Urinary bladder (tissue), 4 donors: Measurements from ENCODE around the gene FBLN7. TPM values are rescaled to one million over a fixed set of nuclear protein-coding genes. Genes with fewer than 3 reads are reported as not detected.
"Not testable (repeated sequence)": the region's sequence is repeated elsewhere in the genome, so short reads cannot be mapped to it uniquely, and the experiment has no call there.

Experiments
- DNase-seq: peaks from one replicate; pipeline ENCODE4 v3.0.0-alpha.2; 2015; ENCODE audit errors: extremely low spot score
- H3K27ac ChIP-seq: one replicate; pipeline ENCODE4 v1.5.1; 2013; ENCODE audit warnings: low read depth, mild to moderate bottlenecking, moderate library complexity
- H3K36me3 ChIP-seq: one replicate; pipeline ENCODE4 v1.6.1; 2013; ENCODE audit warnings: mild to moderate bottlenecking, moderate library complexity; ENCODE audit not compliant: insufficient read depth
- H3K4me1 ChIP-seq: one replicate; pipeline ENCODE4 v1.6.1; 2013; ENCODE audit warnings: mild to moderate bottlenecking, moderate library complexity; ENCODE audit not compliant: insufficient read depth
- H3K4me3 ChIP-seq: one replicate; pipeline ENCODE4 v1.5.1; 2013; ENCODE audit warnings: low read depth, low read length
- WGBS: extraction: QIAGEN DNeasy Blood & Tissue Kit; methylation state at CpG from one replicate; pipeline ENCODE4 v1.1.7; 2013; 5-methylcytosine and 5-hydroxymethylcytosine counted together
- polyA plus RNA-seq: library from polyadenylated mRNA; stranded (reverse); fragments of 200-250 nt; gene quantifications from one replicate; pipeline ENCODE4 v1.2.3, GENCODE V29; 2013
- total RNA-seq: library from RNA; depleted of rRNA; stranded (reverse); fragments of >200 nt; gene quantifications from one replicate; pipeline ENCODE4 v1.2.3, GENCODE V29; 2014
- donor health status: healthy with polysubstance abuse.
- donor health status: healthy.

FBLN7 gene
- total and polyA plus RNA-seq, 2 donors, result 4.4 to 5.0 TPM

DNA sequence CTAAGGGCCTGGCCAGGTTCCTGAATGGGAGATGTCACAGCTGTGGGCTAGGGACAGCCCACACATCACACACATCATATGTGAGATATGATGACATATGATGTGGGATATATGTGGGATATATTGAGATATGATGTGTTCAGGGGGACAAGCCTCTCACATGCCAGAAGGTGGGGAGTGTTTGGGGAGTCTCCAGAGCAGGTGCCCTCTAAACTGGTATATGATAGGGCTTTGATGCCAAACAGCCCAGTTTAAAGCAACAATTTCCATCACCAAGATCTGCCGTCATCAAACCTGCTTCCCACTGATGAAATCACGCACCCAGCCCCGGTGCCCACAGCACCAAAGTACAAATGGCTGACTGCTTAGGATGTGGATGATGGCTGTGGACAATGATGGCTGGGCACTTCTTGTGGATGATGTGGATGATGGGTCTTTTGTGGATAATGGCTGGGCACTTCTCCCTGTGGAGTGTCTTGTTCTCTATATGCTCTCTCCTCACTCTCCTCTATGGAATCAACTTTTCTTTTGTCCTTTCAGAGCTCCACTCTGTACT, 50.9 kb downstream of the FBLN7 start:
- H3K36me3 ChIP-seq, result no peaks in the 10 kb centered on the region
- no peak overlapping the region for H3K4me3 ChIP-seq
- no peak overlapping the region for H3K27ac ChIP-seq
- WGBS, result 95% methylated on average over 3 of the region's 3 CpGs
- no peaks in the 10 kb centered on the region for H3K4me1 ChIP-seq
- no peak for DNase-seq

DNA sequence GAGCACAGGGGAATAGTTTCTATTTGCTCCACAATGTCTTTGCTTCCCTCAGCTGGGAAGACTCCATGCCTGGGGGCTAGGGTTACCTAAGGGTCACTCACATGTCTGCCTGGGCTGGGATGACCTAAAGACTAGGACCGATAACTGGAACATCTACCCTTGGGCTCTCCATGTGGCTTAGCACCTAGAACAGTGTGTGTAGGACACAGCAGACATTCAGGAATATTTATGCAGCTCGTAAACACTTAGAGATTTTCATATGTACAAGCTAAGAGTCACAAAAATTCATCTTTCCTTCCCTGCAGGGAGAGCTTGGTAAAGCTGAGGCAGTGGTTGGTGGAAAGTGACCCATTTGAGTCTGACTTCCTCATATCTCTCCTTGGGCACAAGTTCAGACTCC, 55.8 kb downstream of the FBLN7 start:
- H3K4me1 ChIP-seq, result no peaks in the 10 kb centered on the region
- no peak overlapping the region for H3K4me3 ChIP-seq
- no peak overlapping the region for H3K27ac ChIP-seq
- no peaks in the 10 kb centered on the region for H3K36me3 ChIP-seq
- DNase-seq, result no peak
- 93% methylated on average over 2 of the region's 2 CpGs for WGBS

DNA sequence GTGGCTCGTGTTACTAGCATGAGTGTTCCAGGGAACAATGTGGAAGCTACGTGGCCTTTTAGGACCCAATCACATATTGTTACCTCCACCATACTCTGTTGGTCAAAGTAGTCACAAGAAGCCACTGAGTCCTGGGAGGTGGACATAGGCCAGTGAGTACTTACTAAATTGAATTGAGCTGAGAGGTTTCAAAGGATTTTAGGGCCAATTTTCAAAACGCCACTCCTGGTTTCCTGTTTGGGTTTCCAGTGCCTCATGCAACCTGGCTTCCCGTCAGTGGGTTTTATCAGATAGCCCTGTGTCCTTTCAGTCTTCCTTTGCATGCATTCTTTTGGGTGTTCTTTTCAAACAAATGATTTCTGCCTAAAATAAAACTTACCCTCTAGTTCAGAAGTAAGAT, 56.3 kb downstream of the FBLN7 start:
- Histone ChIP-seq H3K4me3 (no peak overlapping the region), H3K27ac (no peak overlapping the region), H3K36me3 (no peaks in the 10 kb centered on the region), H3K4me1 (no peaks in the 10 kb centered on the region)
- DNase-seq, result no peak
- WGBS, result 79% methylated on average over 4 of the region's 4 CpGs

DNA sequence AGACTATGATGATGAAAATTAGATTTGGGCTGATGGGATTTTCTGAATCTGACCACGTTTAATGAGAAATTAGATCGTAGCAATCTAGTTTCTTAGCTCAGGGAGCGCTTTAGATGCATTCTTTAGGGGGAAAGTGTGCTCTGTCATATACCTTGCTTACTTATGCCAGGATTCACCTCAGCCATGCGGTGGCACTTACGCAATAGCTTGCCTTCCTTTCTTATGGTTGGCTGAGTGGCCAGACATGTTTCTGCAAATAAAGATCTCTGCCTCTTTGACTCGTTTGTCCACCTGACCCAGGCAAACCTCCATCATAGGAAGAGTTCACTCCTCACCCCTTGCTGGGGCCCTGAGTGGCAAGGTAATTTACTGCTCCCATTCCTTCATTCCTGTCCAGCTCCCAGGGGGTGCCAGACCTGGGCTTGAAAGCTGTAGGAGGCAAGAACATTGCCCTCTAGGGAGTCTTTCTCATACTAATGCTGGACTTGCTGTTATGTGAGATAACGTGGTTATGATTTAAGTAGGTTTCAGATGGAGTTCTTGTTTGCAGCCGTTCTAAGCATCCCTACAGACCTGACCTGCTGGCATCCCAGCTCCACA, 57.1 kb downstream of the FBLN7 start:
- WGBS, result 87% methylated on average over 8 of the region's 8 CpGs
- Histone ChIP-seq H3K4me1 (no peaks in the 10 kb centered on the region), H3K27ac (no peak overlapping the region), H3K36me3 (no peaks in the 10 kb centered on the region), H3K4me3 (no peak overlapping the region)
- DNase-seq, result no peak

DNA sequence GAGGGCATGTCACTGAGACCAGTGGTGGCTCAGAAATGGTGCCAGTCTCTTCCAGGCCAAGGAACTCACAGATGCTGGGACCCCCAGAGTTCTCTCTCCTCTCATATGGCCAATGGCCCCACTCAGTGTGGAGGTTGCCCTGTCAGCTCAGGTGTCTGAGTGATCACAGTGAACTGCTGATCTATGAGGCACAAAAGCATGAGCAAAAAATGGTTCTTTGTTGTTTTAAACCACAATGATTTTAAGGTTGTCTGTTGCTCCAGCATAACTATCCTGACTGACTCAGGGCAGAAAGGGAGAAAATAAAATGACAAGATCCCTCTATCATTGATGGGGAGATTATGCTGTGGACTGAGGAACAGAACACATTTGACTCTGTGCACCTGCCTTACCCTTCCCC, 57.8 kb downstream of the FBLN7 start:
- H3K4me3 ChIP-seq, result no peak overlapping the region
- no peaks in the 10 kb centered on the region for H3K36me3 ChIP-seq
- no peaks in the 10 kb centered on the region for H3K4me1 ChIP-seq
- DNase-seq, result no peak
- no peak overlapping the region for H3K27ac ChIP-seq

DNA sequence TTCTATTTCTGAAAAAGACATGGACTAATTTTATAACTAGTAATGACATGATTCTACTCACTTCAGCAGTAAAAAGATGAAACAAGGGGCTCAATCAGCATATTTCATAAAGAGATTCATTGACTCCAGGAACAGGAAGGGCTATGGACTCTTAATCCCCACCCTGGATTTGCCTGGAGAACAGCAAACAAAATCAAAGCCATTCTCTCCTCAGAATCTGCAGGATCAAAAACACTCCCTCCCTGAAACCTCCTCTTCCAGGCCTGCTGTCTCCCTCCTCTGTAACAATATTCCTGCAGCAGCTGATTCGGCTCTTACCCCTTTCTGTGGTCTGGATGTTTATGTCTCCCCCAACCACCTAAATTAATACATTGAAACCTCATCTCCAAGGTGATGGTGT, 59.7 kb downstream of the FBLN7 start:
- H3K4me1 ChIP-seq, result no peaks in the 10 kb centered on the region
- no peak overlapping the region for H3K27ac ChIP-seq
- 69% methylated on average over 1 of the region's 1 CpG for WGBS
- no peaks in the 10 kb centered on the region for H3K36me3 ChIP-seq
- no peak for DNase-seq
- H3K4me3 ChIP-seq, result no peak overlapping the region

DNA sequence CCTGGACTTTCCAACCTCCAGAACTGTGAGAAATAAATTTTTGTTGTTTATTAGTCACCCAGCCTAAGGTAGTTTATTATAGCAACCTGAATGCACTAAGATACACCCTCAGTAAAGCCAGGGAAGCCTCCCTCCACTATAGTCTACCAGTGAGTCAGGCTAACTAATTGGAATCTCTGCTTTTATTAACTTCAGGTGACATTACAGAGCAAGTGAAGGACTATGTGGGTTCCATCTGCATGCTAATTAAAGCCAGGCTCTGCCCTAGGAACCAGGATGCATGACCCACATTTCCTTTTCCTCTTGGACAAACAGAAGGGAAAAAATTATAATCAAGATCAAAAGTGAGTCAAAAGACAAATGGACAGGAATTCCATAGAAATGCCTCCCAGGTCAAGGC, 60.6 kb downstream of the FBLN7 start:
- no peaks in the 10 kb centered on the region for H3K4me1 ChIP-seq
- no peak for DNase-seq
- H3K4me3 ChIP-seq, result no peak overlapping the region
- H3K36me3 ChIP-seq, result no peaks in the 10 kb centered on the region
- H3K27ac ChIP-seq, result no peak overlapping the region

DNA sequence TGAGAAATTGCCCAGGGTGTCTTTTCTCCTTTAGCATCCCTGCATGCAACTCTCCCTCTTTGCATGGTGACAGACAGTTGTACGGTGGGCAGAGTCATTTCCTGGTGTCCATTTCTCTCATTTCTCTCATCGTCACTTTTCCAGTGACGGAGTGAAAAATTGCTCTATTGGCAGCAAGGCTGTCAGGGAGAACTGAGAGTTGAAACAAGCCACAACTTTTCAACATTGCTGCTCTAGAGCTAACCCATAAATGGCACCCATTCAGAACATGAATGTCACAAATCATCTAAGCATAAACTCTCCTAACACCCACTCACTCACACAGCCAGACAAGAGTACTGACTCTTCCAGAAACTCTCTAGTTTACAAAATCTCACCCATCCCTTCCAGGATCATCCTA, 61.0 kb downstream of the FBLN7 start:
- DNase-seq, result no peak
- no peak overlapping the region for H3K4me3 ChIP-seq
- H3K4me1 ChIP-seq, result no peaks in the 10 kb centered on the region
- no peak overlapping the region for H3K27ac ChIP-seq
- no peaks in the 10 kb centered on the region for H3K36me3 ChIP-seq
- WGBS, result 80% methylated on average over 3 of the region's 3 CpGs

DNA sequence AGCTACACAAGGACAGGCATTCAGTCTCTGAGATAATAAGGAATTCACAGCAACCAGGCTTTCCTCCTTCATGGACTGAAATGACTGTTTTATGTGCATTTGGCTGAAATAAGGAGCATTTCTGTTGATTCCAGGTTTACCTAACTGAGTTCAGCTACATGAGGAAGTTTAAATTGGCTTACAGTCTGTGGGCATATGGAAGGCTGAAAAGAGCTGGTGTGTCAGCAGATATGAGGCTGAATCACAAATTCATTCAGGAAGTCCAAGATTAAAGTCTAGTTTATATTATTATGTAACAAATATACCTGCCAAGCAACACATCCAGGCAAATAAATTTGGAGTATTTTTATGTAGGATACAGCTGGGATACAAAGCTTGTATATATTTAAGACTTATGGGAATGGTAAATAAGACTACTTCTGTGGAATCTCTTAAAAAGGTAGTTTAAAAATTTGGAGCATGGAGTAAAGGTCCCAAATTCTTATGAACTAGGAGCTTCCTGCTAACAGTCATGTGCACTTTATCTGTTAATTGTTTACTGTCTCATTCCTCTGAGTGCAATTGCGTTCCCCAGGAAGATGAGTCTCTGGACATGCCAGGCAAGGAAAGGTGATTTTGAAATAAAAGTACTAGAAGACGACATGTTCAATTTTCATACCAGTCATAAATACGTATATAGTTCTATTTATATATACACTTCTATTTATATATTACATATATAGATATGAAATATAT, 63.7 kb downstream of the FBLN7 start:
- Histone ChIP-seq H3K27ac (no peak overlapping the region), H3K4me3 (no peak overlapping the region), H3K36me3 (no peaks in the 10 kb centered on the region), H3K4me1 (no peaks in the 10 kb centered on the region)
- DNase-seq, result no peak
- WGBS, result 61% methylated on average over 3 of the region's 3 CpGs

DNA sequence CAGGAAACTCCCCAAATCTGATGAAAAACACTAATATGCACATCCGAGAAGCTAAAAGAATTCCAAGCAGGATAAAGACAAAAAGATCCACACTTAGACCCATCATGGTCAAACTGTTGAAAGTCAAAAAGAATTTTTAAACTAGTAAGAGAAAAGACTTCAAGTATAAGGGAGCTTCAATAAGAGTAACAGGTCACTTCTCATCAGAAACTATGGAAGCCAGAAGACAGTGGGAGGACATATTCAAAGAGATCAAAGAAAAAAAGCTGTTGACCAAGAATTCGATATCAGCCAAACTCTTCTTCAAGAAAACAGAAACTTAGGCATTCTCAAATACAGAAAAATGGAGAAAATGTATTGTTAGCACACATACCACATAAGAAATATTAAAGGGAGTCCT, 66.2 kb downstream of the FBLN7 start:
- DNase-seq, result no peak
- WGBS, result 97% methylated on average over 2 of the region's 2 CpGs
- Histone ChIP-seq H3K27ac (no peak overlapping the region), H3K4me3 (no peak overlapping the region), H3K4me1 (no peaks in the 10 kb centered on the region), H3K36me3 (no peaks in the 10 kb centered on the region)

DNA sequence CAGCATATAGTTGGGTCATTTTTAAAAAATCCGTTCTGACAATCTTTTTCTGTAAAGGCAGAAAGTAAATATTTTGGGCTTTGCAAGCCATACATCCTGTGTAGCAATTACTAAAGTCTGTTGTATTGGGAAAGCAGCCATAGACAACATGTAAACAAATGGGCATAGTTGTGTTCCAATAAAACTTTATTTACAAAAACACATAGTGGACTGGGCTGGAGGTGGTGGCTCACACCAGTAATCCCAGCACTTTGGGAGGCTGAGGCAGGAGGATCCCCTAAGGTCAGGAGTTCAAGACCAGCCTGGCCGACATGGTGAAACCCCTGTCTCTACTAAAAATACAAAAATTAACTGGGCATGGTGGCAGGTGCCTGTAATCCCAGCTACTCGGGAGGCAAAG, 69.7 kb downstream of the FBLN7 start:
- not testable (repeated sequence) for DNase-seq, H3K36me3 ChIP-seq, H3K27ac ChIP-seq, H3K4me1 ChIP-seq, H3K4me3 ChIP-seq
- WGBS, result 82% methylated on average over 3 of the region's 3 CpGs

DNA sequence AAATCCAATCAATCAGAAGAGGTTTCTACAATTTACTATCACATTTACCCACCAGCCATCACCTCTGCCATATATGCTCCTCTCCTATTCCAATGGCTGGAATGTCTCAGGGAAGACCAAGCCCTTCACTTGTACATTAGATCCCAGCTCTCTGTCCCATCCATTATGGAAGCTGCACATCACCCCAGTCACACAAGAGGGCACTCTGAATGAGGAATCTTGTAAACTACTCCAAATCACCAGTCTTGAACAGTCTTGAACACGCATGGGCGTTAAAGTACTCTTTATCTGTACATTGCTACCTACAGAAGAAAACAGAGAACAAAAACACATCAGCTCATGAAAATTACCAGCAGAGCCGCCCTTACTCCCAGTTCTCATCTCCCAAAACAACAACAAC, 78.0 kb downstream of the FBLN7 start:
- 86% methylated on average over 3 of the region's 3 CpGs for WGBS
- no peaks in the 10 kb centered on the region for H3K4me1 ChIP-seq
- no peak overlapping the region for H3K4me3 ChIP-seq
- H3K27ac ChIP-seq, result no peak overlapping the region
- no peak for DNase-seq
- peaks cover 1% of the 10 kb centered on the region for H3K36me3 ChIP-seq

DNA sequence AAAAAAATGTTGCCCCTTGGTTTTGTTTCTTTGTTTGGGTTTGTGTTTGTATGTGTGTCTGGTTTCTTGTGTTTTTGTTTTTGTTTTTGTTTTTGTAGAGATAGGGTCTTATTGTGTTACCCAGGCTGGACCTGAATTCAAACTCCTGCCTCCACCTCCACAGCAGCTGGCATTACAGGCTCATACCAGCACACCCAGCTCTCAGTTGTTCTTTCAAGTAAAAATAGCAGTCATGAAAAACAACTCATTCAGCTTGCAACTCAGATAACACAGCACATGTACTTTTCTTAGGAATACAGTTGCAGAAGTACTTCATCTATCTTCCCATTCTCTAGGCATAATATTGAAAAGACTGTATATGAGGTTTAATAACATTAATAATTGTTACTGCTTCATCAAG, 79.7 kb downstream of the FBLN7 start:
- Histone ChIP-seq H3K27ac (no peak overlapping the region), H3K4me3 (no peak overlapping the region), H3K4me1 (no peaks in the 10 kb centered on the region), H3K36me3 (peaks cover 1% of the 10 kb centered on the region)
- DNase-seq, result no peak

DNA sequence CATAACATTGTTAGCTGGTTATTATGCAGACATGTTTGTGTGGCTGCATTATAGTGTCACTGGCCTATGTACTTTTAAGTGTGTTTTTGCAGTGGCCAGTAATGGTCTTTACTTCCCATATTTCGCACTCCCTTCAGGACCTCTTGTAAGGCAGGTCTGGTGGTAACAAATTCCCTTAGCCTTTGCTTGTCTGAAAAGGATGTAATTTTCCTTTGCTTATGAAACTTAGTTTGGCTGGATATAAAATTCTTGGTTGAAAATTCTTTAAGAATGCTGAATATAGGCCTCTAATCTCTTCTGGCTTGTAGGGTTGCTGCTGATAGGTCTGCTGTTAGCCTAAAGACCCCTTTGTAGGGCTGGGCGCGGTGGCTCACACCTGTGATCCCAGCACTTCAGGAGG, 82.0 kb downstream of the FBLN7 start:
- no peak overlapping the region for H3K4me3 ChIP-seq
- H3K27ac ChIP-seq, result no peak overlapping the region
- H3K4me1 ChIP-seq, result no peaks in the 10 kb centered on the region
- H3K36me3 ChIP-seq, result no peaks in the 10 kb centered on the region
- over 99% methylated on average over 3 of the region's 3 CpGs for WGBS
- no peak for DNase-seq
